GM23248 (cell line): ENCODE results near the gene FAM149A. TPM values are rescaled to one million over a fixed set of nuclear protein-coding genes. Genes with fewer than 3 reads are reported as not detected.

Source experiments
- DNase-seq: peaks from one replicate; pipeline ENCODE4 v3.0.0-alpha.2; 2015
- H2AFZ ChIP-seq: fragments of 200-600 bp; sonication (generic); 2 replicates; pipeline ENCODE4 v1.6.1; 2016; ENCODE audit warnings: antibody characterized with exemption
- H3F3A ChIP-seq: fragments of 200-600 bp; sonication (generic); 2 replicates; pipeline ENCODE4 v1.6.1; 2016; ENCODE audit warnings: mild to moderate bottlenecking, antibody characterized with exemption, mixed run types; ENCODE audit not compliant: insufficient read depth
- H3K27ac ChIP-seq: fragments of 200-600 bp; sonication (generic); 2 replicates; pipeline ENCODE4 v1.5.1; 2016; ENCODE audit warnings: mild to moderate bottlenecking
- H3K27me3 ChIP-seq: fragments of 200-600 bp; sonication (generic); replicated peaks from 2 replicates; pipeline ENCODE4 v1.6.1; 2016; ENCODE audit warnings: mild to moderate bottlenecking; ENCODE audit not compliant: insufficient read depth
- H3K36me3 ChIP-seq: fragments of 200-600 bp; sonication (generic); 2 replicates; pipeline ENCODE4 v1.6.1; 2016; ENCODE audit warnings: low read depth, mild to moderate bottlenecking
- H3K4me1 ChIP-seq: fragments of 200-600 bp; sonication (generic); 2 replicates; pipeline ENCODE4 v1.6.1; 2016; ENCODE audit warnings: mild to moderate bottlenecking; ENCODE audit not compliant: insufficient read depth
- H3K4me2 ChIP-seq: fragments of 200-600 bp; sonication (generic); one replicate; pipeline ENCODE4 v1.6.1; 2016; ENCODE audit warnings: mild to moderate bottlenecking; ENCODE audit not compliant: unreplicated experiment
- H3K4me3 ChIP-seq: fragments of 200-600 bp; sonication (generic); 2 replicates; pipeline ENCODE4 v1.5.1; 2016; ENCODE audit warnings: mild to moderate bottlenecking
- H3K79me2 ChIP-seq: fragments of 200-600 bp; sonication (generic); 2 replicates; pipeline ENCODE4 v1.6.1; 2016; ENCODE audit warnings: mild to moderate bottlenecking; ENCODE audit not compliant: insufficient read depth
- H3K9ac ChIP-seq: fragments of 200-600 bp; sonication (generic); 2 replicates; pipeline ENCODE4 v1.6.1; 2016; ENCODE audit warnings: mild to moderate bottlenecking
- H3K9me2 ChIP-seq: fragments of 200-600 bp; sonication (generic); 2 replicates; pipeline ENCODE4 v1.6.1; 2016; ENCODE audit warnings: mixed run types, mild to moderate bottlenecking, moderate library complexity; ENCODE audit not compliant: insufficient read depth
- H3K9me3 ChIP-seq: fragments of 200-600 bp; sonication (generic); one replicate; pipeline ENCODE4 v1.6.1; 2017; ENCODE audit warnings: low read depth
- H4K20me1 ChIP-seq: fragments of 200-600 bp; sonication (generic); 2 replicates; pipeline ENCODE4 v1.6.0; 2016; ENCODE audit not compliant: insufficient read depth
- EZH2 ChIP-seq: fragments of 200-600 bp; sonication (generic); IDR thresholded peaks from 2 replicates; pipeline ENCODE4 v1.6.1; 2018; ENCODE audit warnings: antibody characterized with exemption, mild to moderate bottlenecking; ENCODE audit not compliant: insufficient read depth, poor library complexity, severe bottlenecking
- EZH2phosphoT487 ChIP-seq: fragments of 200-600 bp; sonication (generic); IDR thresholded peaks from 2 replicates; pipeline ENCODE4 v1.6.1; 2018; ENCODE audit warnings: antibody characterized with exemption, moderate library complexity, mild to moderate bottlenecking, low read depth; ENCODE audit not compliant: insufficient read depth
- WGBS, 2 experiments: methylation state at CpG; one replicate each; pipeline ENCODE4 v1.1.6; 2015 to 2017; ENCODE audit warnings: low lambda C conversion rate in 2 of 2, low coverage in 1 of 2; ENCODE audit errors: missing lambda C conversion rate in 2 of 2; 5-methylcytosine and 5-hydroxymethylcytosine counted together
- in situ Hi-C: fragments of 300-500 bp; cut with MboI; formaldehyde crosslinking; loops from 2 replicates; pipeline ENCODE4 v1.15.0; 2020
- polyA plus RNA-seq: library from polyadenylated mRNA; unstranded; fragments of >200 nt; fragmentation: Nextera tagmentation; extraction: Ambion mirVana; gene quantifications from 2 replicates; pipeline ENCODE4 v1.2.1, GENCODE V29; 2016
- total RNA-seq: library from RNA; depleted of rRNA; stranded (reverse); fragments of >200 nt; shearing (Covaris generic); gene quantifications from 2 replicates; pipeline ENCODE4 v1.2.3, GENCODE V29; 2014

The FAM149A gene
- total and polyA plus RNA-seq, 2 experiments from 2014 or later = 1.2 to 3.4 TPM

- H3K4me3 ChIP-seq = no peak overlapping the region
- H3K9me3 ChIP-seq = no peaks in the 10 kb centered on the region
- no peaks in the 10 kb centered on the region for H3F3A ChIP-seq
- no peaks in the 10 kb centered on the region for H4K20me1 ChIP-seq
- H3K36me3 ChIP-seq = no peaks in the 10 kb centered on the region
- H3K27me3 ChIP-seq = no peaks in the 10 kb centered on the region
- in situ Hi-C loops = no loop called here
- H3K9me2 ChIP-seq = no peaks in the 10 kb centered on the region
- no peak overlapping the region for H3K4me2 ChIP-seq
- no peaks in the 10 kb centered on the region for H3K79me2 ChIP-seq
- no peak overlapping the region for H3K27ac ChIP-seq
- TF ChIP-seq EZH2 (no peak), EZH2phosphoT487 (no peak)
- DNase-seq = no peak
- no peak overlapping the region for H2AFZ ChIP-seq
- H3K4me1 ChIP-seq = no peaks in the 10 kb centered on the region
- H3K9ac ChIP-seq = no peak overlapping the region
These were observed 16.0 kb upstream of the FAM149A start for GRCh38 chr4:186088523-186088922.

DNA sequence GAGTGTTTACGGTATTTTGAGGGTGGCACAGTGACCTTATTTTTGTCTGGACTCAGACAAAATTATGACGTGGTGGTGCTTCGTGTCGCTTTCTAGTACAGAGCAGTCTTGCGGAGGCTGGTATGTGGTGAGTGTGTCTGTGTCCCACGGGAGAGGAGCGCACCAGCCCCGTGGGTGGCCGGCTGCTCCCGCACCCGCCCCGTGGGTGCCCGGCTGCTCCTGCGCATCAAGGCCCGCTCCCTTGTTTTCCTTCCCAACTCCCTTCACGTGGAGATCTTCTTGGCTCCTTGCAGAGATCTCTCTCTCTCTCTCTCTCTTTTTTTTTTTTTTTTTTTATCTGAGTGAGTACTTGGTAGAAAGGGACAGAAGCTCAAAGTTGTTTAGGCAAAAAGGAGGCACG, 12.2 kb upstream of the FAM149A start:
- H3K4me3 ChIP-seq = no peak overlapping the region
- H3K9me2 ChIP-seq = no peaks in the 10 kb centered on the region
- in situ Hi-C loops = no loop called here
- H3K79me2 ChIP-seq = no peaks in the 10 kb centered on the region
- no peaks in the 10 kb centered on the region for H3K36me3 ChIP-seq
- H3K27ac ChIP-seq = no peak overlapping the region
- H4K20me1 ChIP-seq = no peaks in the 10 kb centered on the region
- H3K4me1 ChIP-seq = no peaks in the 10 kb centered on the region
- no peaks in the 10 kb centered on the region for H3K9me3 ChIP-seq
- H3K4me2 ChIP-seq = no peak overlapping the region
- TF ChIP-seq EZH2 (no peak), EZH2phosphoT487 (no peak)
- H3K27me3 ChIP-seq = peaks cover 7% of the 10 kb centered on the region
- DNase-seq = no peak
- H3K9ac ChIP-seq = no peak overlapping the region
- WGBS, 2 experiments = 74% methylated on average over 17 of the region's 17 CpGs
- no peaks in the 10 kb centered on the region for H3F3A ChIP-seq
- H2AFZ ChIP-seq = no peak overlapping the region

GRCh38 chr4:186095406-186095805, 9.1 kb upstream of the FAM149A start:
- Histone ChIP-seq H3K9me2 (no peaks in the 10 kb centered on the region), H2AFZ (no peak overlapping the region), H3K9ac (no peak overlapping the region), H3K27ac (no peak overlapping the region), H3K9me3 (no peaks in the 10 kb centered on the region), H3K4me3 (no peak overlapping the region), H3K27me3 (peaks cover 10% of the 10 kb centered on the region), H4K20me1 (no peaks in the 10 kb centered on the region), H3K4me2 (no peak overlapping the region), H3K79me2 (no peaks in the 10 kb centered on the region), H3F3A (no peaks in the 10 kb centered on the region), H3K4me1 (no peaks in the 10 kb centered on the region), H3K36me3 (no peaks in the 10 kb centered on the region)
- TF ChIP-seq EZH2phosphoT487 (no peak), EZH2 (no peak)
- WGBS, 2 experiments = 47 to 48% methylated on average over 13 of the region's 13 CpGs
- DNase-seq = no peak
- in situ Hi-C loops = no loop called here

GRCh38 chr4:186096681-186097165, 7.8 kb upstream of the FAM149A start:
- Histone ChIP-seq H3K9me3 (no peaks in the 10 kb centered on the region), H3K4me1 (no peaks in the 10 kb centered on the region), H3K79me2 (no peaks in the 10 kb centered on the region), H3F3A (no peaks in the 10 kb centered on the region), H3K9me2 (no peaks in the 10 kb centered on the region), H3K36me3 (no peaks in the 10 kb centered on the region), H3K4me3 (no peak overlapping the region), H2AFZ (no peak overlapping the region), H3K27me3 (peaks cover 10% of the 10 kb centered on the region), H3K9ac (no peak overlapping the region), H3K27ac (no peak overlapping the region), H4K20me1 (no peaks in the 10 kb centered on the region), H3K4me2 (no peak overlapping the region)
- in situ Hi-C loops = no loop called here
- TF ChIP-seq EZH2phosphoT487 (no peak), EZH2 (no peak)
- WGBS, 2 experiments = 46 to 48% methylated on average over 9 of the region's 9 CpGs
- no peak for DNase-seq

DNA sequence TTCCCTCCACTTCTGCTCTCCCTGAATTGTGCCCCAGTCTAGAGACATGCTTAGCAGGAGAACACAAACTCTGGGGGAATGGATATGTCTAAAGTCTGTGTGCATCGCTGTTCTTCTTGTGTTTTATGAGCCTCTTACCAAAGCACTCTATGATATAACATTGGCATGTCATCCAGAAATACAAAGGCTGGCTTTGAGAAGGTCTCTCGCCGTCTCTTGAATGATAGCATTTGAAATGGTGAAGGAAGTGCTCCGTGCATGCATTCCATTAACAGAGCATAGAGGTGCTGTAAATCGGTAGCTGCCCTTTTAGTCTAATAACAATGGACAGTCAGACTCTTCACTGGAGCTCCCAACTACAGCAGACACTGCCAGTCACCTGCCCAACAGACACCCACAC, 7.1 kb upstream of the FAM149A start:
- Histone ChIP-seq H3K4me3 (no peak overlapping the region), H3K79me2 (no peaks in the 10 kb centered on the region), H3K9me3 (no peaks in the 10 kb centered on the region), H3K27ac (no peak overlapping the region), H2AFZ (no peak overlapping the region), H3K9ac (no peak overlapping the region), H3K9me2 (no peaks in the 10 kb centered on the region), H3K36me3 (no peaks in the 10 kb centered on the region), H4K20me1 (no peaks in the 10 kb centered on the region), H3K27me3 (peaks cover 10% of the 10 kb centered on the region), H3K4me1 (no peaks in the 10 kb centered on the region), H3F3A (no peaks in the 10 kb centered on the region), H3K4me2 (no peak overlapping the region)
- no peak for DNase-seq
- WGBS, 2 experiments = 38 to 51% methylated on average over 5 of the region's 5 CpGs
- TF ChIP-seq EZH2 (no peak), EZH2phosphoT487 (no peak)
- in situ Hi-C loops = no loop called here
